Inflammatory macrophage (primary cell): ENCODE data around the gene PRKAR1B.

Experiments used
- DNase-seq, 2 donors: peaks; one replicate each; pipeline ENCODE4 v3.0.0-alpha.2; 2020 to 2022

Gene PRKAR1B

DNA sequence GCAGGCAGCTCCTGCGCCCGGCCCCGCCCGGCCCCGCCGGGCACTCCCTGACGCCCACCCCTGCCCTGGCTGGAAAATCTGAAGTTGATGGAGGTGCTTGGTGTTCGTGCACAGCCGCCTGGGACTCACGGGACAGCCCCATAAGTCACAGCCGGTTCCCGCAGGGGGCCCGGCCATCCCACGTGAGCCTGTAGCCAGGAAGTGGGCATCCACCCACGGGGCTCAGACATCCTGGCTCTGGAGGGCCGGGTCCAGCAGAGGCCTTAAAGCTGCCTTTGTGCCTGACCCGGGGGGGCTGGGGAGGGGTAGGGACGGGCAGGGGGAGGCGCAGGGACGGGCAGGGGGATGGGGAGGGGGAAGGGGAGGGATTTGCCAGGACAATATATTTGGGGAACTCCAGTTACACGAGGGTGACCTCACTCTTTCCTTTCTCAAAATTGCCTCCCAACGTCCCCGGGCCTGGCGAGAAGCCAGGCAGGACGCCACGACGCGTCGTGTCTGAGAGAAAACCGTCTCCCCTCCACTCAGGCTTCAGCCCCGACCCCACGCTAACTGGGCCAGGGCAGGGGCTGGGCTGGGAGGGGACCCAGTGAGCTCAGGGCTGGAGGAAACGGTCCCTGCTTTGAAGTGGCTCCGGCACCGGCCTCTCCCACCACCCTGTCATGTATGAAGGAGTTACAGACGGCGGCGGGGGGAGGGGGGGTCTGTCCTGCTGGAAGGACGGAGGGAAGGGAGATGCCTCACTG, 125.3 kb downstream of the PRKAR1B start:
- peak; percentile 79 to 89 for DNase-seq

DNA sequence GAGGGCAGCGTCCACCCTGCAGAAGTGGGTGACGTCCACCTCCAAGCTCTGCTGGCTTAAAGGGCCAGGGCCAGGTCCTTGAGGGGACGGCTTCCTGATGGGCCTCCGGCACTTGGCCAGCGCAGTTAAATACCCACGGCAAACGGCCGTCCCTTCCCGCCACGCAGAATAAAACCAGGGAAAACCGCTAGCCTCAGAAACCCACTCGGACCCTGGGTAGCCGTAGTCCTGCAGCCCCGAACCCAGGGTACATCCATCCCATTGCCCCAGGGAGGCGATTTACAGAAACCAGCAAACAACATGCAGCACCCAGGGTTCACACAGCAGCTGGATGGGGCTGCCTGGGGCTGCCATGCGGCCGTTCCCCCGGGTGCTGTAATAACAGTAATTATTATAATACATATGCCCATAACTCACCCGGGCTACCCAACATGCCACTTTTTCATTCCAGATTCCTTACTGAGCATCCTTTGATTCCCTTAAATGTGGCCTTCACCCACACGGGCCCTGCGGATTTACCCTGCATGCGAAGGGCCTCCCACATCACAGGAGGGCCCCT, 126.0 kb downstream of the PRKAR1B start:
- DNase-seq: no peak

DNA sequence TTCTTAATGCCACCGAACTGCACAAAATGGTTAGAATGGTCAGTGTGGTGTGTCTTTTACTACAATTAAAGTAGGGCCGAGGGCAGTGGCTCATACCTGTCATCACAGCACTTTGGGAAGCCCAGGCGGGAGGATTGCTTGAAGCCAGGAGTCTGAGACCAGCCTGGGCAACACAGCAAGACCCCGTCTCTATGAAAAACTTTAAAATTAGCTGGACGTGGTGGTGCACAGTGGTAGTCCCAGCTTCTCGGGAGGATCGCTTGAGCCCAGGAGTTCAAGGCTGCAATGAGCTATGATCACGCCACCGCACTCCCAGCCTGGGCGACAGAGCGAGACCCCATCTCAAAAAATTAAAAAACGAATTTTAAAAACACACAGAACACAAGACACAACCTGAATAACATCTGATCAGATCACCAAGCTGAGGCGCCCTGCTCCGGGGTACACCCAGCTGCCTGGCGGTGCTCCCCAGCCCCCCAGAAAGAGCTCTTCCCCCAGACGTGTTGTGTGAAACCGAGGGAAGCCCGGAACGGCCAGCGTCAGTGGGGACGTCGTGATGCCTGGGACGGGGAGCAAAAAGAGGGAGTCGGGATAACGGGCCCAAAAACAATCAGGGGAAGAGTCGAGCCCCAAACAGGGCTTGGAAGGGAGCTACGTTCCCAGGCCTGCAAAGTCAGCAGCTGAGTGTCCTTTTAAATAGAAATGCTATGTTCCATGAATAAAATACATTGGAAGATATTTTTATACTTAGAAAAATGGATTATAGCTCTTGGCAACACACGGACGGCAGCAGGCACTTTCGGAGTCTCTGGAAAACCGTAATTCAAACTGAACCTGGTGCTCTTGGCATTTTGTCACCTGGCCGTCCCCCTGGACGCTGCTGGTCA, 126.7 kb downstream of the PRKAR1B start:
- DNase-seq: no peak

DNA sequence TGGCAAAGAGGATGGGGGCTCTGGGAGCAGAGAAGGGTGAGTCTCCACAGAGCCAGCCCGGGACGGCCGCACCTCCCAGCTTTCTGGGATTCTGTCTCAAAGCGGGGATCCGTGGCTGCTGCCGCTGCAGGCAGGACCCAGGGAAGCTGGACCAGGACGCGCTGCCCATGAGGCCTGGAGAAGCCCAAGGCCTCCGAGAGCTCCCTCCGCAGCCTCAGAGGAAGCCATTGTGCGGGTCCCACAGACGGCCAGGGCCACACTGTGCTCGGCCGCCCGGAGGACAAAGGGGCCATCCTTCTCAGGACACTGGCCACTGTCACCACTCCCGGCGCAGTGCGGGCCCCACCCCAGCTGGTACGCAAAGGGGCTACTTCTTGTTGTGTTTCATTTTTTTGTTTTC, 128.2 kb downstream of the PRKAR1B start:
- DNase-seq: no peak

DNA sequence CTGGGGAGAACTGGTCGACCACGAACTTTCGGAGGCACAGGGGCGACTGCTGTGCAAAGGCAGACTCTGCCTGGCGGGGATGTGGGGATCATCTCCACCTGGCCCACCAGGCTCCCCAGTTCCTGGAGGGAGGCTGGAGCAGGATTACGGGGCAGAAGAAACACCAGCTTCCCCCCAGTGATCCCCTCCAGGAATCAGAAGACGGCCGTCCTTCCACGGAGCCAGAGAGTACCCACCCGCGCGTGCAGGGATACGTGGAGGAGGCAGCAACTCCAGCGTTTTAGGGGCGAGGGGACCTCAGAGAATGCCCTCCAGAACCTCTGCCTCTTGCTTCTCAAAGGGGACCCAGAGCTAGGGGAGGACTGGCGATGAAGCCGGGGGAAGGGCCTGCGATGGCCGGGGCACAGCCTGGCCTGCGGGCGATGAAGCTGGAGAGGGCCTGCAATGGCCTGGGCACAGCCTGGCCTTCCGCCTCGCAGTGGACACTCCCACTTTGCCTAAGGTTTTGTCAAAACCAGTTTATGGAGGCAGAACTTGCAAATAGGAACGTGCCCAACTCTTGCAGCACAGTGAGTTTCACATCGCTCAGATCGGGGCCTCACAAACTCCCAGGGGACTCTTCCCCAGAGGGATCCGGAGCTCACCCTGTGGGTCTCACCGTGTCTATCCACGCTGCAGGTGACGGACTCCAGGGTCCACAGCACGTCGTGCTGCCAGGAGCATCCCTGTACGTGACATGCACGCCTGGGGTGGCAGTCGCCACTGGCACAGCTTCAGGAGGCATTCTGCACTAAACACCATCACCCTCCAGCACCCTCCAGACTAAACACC, 129.5 kb downstream of the PRKAR1B start:
- no peak for DNase-seq

DNA sequence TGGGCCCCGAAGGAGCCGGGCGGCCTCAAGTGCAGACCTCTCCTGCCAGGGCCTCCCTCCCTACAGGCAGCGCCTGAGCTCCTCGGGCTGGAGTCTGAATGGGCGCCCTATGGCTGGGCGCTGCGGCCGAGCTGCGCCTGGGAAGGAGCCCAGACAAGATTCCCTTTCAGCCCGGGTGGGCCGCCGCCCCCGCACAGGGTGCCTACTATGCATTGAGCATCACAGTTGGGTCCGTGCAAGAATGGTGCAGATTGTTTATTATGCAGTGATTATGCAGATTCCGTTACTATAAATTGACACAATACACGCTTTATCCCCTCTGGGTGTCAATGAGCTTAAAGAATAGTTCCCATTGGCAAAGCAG, 130.3 kb downstream of the PRKAR1B start:
- DNase-seq: no peak

DNA sequence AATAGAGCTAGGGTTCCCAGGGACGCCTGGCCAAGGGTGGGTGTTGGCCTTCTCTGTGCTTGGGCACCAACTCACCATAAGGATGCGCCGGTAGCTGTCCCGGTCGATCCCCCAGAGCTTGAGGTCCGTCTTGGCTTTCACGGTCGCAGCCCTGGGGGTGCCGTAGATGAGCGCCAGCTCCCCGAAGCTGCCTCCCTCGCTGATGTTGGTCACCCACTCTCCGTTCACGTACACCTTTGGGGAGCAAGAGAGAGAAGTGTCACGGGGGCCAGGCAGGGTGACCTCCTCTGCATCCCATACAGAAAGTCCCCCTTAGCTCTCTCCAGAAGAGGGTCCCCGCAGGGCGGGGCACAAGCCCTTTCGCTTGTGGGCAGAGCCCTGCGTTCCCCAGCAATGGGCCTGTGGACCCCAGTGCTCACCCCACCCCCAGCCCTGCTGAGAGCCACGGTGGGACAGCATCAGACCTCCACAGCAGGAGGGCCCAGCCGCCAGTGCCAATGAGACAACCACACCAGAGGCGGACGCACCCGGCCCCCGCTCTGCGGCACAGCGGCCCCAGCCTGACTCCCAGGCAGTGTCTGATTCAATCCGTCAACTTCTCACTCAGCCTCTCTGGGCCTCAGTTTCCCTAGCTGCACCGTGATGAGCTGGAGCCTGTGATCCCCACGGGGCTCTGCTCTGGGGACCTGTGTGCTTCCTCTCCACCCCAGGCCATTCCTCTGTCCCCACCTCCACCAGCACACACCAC, 130.8 kb downstream of the PRKAR1B start:
- DNase-seq: no peak

DNA sequence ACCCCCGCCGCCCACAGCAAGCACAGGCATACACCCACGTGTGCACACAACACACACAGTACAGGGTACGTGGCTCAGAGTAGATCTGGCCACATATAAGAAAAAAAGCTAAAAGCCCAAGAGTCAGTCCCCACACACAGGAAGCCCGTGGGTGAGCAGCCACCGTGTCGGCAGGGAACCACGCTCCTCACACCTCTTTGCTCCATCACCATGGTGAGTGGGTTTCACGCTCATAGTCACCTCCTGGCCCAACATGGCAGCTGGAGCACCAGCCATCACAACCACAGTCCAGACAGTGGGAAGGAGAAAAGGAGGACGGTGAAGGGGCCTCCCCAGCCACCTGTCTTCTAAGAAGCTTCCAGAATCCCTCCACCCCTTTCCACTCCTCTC, 131.5 kb downstream of the PRKAR1B start:
- DNase-seq: no peak

DNA sequence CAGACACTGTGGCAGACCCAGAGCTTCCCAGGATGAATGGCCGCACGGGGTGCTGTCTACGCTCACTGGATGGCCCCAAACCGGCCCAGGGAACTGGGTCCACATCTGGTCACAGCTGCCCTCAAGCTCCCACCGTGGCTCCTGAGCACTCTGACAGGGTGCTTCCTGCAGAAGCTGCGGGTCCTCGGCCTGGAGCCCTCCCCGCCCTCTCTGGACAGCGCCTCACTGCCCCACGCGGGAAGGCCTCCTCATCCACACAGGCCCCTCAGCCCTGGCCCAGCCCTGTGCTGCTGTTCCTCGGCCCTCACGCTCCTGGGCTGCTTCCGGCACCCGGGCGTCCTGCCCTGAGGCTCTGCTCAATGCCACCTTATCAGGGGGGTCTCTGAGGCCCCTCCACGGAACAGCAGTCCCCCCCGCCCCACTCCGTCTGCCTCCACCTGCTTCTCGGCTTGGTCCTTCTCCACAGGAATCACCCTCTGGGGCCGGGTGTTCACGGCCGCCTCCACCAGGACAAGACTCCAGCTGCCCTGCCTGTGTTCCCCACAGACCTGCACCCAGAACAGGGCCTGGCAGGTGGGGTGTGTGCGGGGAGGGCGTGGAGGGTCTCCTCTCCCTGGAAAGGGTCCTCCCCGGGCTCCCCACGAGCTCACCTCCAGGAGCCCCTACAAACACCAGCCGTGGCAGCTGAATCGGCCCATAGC, 132.0 kb downstream of the PRKAR1B start:
- DNase-seq: no peak

DNA sequence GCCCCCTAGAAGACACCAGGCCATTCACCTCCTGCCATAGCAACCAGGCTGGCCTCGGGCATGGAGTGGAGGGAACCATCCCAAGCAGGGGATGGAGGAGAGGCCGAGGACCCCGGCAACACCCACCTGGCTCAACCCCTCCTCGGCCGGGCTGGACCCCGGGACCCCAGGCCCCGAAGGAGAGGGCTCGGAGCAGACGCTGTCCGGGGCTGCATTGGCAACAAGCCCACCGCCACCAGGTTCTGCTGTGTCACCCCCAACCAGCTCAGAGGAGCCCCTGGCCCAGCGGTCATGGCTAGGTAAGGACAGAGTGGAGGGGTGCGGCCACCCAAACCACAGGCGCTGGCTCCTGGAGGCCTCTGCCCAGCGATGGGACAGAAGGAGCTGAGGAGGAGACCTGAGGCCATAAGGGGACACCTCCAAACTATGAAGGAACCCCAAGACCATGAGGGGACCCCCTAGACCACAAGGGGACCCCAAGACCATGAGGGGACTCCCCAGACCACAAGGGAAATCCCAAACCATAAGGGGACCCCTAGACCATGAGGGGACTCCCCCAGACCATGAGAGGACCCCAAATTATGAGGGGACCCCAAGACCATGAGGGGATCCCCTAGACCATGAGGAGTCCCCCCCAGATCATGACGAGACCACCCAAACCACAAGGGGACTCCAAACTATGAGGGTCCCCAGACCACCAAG, 132.7 kb downstream of the PRKAR1B start:
- no peak for DNase-seq

DNA sequence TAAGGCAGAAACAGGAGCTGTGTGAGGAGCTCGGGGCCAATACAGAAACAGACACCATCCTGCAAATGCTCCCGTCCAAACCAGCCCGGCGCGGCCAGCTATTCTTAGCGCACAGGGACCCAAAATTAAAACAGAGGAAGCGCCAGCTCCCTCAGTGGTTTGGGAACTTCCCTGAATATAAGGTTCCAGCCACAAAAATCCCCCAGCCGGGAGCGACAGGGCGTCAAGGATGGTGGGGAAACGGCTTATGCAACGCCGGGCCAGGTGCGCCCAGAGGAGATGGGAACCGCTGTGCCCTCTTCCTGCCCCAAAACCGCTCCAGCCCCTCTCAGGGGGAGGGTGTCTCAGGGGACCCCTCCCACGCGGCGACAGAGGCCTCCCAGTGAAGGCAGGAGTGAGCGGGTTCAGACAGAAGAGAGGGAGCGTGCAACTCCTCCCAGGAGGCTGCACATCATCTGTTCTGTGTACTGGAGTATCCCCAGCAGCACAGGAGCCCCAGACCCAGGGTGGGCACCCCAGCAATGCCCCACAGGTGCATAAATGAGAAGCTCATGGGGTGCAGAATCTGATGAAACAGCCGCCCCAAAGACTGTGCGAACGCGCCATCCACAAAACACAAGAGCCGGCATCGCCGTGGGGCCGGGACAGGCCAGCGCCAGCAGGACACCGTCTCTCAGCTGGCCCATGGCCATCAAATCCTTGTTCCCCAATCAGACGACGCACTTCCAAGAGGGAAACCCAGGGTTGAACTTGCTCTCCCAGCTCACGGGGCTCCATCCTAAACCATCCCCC, 133.6 kb downstream of the PRKAR1B start:
- DNase-seq: peak; percentile 10 to 33

DNA sequence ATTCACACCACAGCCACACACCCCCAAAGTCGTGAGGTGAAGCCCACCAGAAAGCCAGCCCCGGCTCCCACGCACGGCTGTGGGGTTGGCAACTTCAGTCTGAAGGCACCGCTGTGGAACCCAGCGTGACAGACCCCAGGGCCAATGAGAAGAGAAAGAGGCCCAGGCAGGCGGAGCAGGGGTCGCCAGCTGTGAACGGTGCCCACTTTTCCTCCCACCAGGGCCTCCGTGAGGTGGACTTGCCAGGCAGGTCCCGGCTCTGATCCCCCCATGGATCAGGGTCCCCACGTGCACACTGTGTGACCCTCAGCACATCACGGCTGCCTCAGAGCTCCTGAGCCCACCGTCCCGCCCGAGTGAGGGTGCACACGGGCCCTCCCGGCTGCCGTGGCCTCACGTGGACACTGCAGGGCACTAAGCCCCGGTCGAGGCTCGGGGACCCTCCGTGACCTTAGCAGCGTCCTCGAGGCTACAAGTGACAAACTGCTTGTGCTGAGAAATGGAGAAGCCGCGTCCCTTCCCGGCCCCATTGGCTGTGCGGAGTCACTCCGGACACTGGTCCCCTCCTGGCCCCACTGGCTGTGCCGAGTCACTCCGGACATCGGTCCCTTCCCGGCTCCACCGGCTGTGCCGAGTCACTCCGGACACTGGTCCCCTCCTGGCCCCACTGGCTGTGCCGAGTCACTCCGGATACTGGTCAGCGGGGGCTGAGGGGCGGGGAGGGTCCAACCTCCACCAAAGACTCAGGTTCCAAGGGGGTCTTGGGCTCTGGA, 135.0 kb downstream of the PRKAR1B start:
- DNase-seq: no peak

DNA sequence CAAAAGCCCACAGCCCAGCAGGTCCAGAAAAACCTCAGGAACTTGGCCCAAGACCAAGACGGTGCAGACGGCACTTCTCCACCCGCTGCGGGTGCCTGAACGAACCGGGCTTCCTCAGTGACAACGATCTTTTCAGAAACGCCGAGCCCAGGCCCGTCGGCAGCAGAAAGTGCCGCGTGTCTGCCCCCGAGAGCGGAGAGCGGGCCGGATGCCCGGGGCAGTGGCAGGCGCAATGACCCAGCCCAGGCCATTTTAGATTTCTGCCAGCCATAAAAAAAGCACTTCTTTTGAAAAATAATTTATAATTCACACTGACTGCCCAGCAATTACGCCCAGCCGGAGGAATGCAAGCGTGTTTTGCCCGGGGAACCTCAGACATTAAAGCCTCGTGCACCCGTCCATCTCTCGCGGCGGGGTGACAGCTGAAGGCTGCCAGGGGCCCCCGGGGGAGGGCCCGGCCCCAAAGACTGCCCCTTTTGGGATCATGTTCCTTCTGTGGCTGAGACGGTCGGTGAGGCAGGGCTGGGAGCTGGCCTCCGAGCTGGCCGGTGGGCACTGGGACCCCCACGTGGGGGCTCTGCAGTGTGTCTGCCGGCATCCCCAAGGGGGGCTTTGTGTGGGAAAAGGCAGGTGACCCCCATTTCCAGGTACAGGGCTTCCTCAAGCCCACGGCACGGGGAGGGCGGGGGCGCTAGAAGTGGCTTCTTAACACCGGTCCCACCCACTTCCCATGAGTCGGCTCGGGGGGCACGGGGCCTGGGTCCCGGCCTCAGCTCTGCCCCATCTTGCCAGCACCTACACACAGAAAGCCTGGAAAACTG, 136.1 kb downstream of the PRKAR1B start:
- DNase-seq: no peak

DNA sequence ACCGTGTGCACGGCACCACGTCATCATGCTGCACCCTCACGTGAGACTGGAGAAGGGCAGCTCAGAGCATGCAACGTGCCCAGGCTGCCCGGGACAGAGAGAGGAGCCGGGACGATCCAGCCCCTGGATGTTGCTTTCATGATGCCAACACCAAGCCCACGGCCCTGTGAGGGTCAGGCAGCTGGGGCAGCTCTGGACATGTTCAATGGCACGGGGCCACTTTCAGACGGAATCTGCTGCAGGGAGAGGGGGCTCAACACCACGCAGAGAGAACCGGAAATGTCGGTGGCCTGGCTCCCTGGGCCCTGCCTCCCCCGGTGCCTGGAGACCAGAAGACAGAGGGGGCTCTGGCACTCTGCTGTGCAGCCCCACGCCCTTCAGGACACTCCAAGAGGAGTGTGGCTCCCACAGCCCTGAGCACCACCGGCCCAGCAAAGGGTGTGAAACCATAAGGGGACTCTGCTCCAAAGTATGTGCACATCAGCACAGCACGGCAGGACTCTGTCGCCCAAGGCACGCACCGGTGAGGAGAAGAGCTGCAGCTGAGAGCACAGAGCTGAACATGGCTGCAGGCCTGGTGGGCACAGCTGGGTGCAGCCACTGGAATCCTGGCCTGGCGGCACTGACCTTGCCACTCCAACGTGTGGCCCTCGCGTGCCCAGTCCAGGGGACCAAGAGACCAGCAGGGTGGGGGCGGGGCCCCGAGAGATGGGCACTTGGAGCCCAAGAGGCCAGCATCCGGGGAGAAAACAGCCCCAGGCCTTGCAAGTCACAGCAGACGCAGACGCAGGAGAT, 137.1 kb downstream of the PRKAR1B start:
- no peak for DNase-seq

DNA sequence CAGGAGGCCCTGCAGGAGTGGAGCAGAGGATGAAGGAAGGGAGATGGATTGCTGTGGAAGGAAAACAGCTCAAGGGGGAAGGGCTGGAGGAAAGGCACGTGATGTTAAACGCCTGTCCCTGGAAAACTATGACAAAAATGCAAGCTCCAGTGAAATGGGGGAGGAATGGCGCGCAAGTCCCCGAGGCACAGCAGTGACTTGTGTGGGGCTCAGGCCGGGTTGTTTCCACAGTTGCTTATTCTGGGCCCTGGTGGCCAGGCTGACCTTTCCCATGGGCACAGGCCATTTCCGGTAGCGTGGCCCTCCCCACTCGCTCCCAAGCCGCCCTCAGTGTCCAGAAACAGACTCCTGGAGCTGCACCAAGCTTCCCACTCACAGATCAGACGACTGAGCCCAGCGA, 139.3 kb downstream of the PRKAR1B start:
- no peak for DNase-seq

DNA sequence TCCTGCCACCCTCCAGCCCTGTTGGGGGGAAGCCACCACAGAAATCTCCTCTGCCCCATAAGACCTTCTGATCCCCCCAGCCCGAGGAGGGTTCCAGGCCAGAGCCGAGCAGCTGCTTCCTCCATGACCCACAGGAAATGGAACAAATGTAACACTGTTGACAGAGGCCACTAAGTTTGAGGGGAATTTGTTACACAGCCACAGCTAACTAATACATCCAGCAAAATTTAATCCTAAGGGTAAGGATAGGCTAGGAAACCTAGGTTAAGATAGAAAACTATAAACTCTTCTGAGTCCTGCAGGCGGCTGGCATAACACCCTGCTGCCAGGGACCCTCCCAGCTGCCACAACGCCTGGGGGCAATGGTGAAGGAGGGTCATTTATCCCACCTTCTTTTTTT, 140.6 kb downstream of the PRKAR1B start:
- DNase-seq: no peak

DNA sequence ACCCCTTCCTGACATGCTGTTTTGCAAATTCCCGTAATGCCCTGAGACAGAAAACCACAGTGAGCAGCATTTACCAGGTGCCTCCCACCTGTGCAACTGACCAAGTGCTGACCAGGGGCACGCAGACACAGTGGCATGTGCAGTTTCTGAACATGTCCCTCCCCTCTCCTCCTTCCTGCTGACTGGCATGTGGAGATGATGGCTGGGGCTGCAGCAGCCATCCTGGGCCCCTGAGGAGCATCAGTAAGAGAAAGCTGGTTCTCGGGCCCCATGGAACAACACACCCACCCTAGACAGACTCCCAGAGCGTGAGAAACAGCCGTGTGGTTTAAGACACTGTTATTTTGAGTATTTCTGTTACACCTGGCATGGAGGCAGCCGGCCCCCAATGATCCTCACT, 141.2 kb downstream of the PRKAR1B start:
- DNase-seq: no peak
